Measurements from ENCODE around the gene EFCAB12.

EFCAB12 gene

DNA sequence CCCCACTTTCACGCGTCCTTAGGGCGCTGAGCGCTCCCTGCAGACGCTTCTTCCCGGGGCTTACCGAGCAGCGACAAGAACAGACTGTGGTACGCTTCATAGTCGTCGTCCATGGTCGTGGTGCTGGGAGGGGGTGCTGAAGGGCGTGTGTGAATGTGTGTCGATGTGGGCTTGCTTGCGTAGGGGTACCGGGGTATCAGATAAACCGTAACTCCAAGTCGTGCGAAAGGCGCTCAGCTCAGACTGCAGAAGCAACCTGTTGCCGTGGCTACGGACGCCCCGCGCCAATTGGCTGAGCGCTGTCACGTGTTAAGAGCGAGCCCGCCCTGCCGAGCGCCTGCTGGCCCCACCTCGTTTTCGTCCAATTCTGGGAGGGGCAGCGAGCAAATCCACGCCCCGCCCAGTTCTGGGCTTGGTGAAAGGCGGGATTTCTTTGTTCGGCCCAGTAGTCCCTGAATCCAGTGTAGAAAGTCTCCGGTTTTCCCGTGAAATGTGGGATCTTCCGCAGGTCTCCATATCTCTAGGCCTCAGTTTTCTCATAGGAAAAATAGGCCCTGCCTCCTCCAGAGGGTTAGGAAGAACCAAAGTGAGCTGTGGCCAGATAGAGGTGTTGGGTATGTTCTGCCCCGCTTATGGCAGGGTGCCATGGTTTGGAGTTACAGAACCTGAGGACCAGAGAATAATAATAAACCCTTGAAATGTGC lies at the start of gene EFCAB12:
Gene EFCAB12 (minus strand): TSS at position 261 of the 704 bp plus-strand sequence. CDS start 148 bp downstream, at position 113.
- DNase-seq, result peak; percentile 99

GRCh38 chr3:129476586-129476985 lies 48.1 kb upstream of the EFCAB12 start:
- DNase-seq, result no peak

DNA sequence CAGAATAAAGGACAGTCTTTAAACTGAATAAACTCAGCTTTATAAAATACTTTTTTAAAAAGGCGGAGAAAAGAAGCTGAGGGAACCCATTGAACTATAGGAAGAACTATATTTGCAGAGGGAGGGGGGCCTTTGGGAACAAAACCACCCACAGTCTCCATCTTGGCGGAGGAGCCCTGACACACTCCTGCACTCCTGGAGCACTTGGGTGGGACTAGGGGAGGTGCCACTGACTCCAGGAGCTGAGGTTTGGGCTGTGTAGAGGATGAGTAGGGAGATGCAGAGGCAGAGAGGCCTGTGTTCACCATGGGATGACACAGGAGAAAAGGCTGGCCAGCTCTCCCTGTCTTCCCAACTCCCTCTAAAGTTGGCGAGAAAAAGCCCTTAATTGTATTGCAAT lies 47.4 kb upstream of the EFCAB12 start:
- no peak for DNase-seq

- DNase-seq, result no peak
Observed at GRCh38 chr3:129474984-129475804, 46.8 kb upstream of the EFCAB12 start.

- no peak for DNase-seq
Observed at GRCh38 chr3:129473769-129474152, 45.3 kb upstream of the EFCAB12 start.

DNA sequence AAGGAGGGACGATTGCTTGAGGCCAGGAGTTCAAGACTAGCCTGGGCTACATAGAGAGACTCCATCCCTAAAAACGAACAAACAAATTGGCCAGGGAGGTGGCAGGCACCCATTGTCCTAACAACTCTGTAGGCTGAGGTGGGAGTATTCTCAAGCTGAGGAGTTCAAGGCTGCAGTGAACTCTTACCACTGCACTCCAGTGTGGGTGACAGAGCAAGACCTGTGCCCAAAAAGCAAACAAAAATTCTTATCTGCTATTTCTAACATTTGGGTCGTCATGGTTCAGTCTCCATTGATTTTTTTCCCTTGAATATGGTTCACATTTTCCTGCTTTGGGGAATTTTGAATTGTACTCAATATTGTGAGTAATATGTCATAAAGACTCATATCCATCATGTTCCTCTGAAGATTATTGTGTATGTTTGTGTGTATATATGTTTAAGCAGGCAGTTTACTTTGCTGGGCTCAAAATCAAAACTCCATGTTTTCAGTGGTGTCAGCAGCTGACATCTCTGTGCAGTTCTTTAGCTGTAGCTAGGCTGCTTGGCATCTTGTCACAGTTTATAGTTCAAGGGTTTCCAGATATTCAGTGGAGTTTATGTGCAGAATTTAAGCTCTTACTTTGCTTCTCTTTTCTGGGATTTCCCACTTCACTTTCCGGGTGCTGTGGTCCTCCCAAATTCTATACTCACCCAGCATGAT lies 44.8 kb upstream of the EFCAB12 start:
- DNase-seq, result no peak

DNA sequence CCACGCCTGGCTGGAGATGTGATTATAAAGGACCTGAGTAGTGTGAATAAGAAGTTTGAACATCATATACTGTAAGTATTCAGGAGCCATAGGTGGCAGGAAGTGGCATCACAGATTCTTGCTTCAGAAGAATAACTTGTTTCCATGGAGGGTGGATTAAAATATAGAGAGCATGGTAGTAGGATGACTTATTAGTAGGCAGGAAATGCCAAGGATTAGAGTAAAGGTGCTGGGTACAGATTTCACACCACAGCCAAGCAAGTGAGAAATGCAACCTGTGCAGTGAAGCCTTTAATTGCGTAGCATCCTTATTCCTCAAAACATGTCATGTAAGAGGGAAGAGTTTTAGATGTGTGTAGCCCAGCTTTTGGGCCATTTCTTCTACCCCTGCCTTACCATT lies 42.4 kb upstream of the EFCAB12 start:
- DNase-seq, result no peak

DNA sequence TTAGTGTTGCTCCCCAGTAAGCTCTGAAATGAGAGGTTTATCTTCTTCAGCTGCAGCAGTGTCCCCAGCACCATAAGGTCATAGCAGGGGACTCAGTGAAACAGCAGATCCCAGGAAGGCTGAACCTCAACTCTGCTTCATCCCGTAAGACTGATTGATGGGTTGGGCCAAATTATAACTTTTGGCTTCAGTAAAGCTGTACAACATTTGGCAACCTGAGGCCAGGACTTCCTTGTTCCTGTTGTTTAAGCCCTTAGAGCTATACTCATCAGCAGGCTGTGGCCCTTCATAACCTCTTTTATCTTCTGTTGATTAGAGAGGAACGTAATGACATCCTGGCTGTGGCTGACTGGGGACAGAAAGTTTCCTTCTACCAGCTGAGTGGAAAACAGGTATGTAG lies 40.6 kb upstream of the EFCAB12 start:
- DNase-seq, result no peak

DNA sequence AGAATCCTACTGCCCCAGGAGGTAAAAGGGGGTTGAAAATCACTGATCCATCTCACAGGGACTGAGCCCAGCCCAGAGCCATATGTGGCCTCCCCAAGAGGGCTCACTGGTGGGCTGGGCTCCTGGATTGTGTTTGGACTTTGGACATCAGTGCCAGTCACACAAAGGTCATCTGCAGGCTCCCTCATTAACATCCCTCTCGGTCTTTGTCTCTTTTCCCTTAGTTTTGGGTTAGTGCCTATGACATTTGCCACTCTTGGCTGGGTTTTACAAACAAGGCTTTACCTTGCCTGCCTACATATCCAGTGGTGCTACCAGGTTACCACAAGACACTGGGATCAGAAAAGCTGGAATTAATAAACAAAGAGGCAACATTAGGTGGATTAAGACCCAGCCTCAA lies 39.5 kb upstream of the EFCAB12 start:
- no peak for DNase-seq

DNA sequence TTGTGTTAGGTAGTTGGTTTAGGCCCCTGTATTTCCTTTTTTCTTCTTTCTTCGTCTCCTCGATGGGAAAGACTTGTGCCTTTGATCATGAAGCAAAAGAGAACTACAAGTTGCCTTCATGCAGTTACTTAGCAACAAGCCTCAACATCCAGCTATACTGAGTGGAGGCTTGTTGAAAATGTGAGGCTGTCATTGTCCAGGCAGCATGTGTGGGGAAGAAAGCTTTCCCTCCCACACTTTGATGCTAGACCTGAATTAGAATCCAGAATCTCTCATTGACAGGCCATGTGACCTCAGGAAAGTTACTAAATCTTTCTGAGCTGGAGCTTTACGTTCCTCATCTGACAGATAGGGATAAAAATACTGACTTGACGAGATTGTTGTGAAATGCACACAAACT lies 35.3 kb upstream of the EFCAB12 start:
- no peak for DNase-seq

GRCh38 chr3:129463094-129463493 lies 34.7 kb upstream of the EFCAB12 start:
- DNase-seq, result no peak

- DNase-seq, result no peak
Observed at GRCh38 chr3:129462361-129462968, 34.0 kb upstream of the EFCAB12 start.

- DNase-seq, result no peak
Observed at GRCh38 chr3:129461461-129462146, 33.2 kb upstream of the EFCAB12 start.

GRCh38 chr3:129461022-129461421 lies 32.6 kb upstream of the EFCAB12 start:
- DNase-seq, result no peak

DNA sequence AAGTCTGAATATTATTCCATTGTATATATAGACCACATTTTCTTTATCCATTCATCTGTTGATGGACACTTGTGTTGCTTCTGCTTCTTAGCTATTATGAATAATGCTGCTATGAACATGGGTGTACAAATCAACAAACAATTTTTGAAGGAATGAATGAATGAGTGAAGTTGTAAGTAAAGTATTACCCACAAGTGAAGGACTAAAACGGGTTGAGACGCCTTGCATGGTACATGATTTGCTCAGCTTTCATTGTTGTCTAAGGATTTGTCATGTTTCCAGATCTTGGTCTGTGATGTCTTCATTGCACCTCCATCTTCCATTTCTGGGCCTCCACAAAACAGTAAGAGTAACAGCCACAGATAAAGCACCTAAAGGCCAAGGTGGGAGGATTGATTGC lies 32.1 kb upstream of the EFCAB12 start:
- no peak for DNase-seq

GRCh38 chr3:129460155-129460554 lies 31.7 kb upstream of the EFCAB12 start:
- no peak for DNase-seq

- no peak for DNase-seq
Observed at GRCh38 chr3:129453732-129454131, 25.3 kb upstream of the EFCAB12 start.

DNA sequence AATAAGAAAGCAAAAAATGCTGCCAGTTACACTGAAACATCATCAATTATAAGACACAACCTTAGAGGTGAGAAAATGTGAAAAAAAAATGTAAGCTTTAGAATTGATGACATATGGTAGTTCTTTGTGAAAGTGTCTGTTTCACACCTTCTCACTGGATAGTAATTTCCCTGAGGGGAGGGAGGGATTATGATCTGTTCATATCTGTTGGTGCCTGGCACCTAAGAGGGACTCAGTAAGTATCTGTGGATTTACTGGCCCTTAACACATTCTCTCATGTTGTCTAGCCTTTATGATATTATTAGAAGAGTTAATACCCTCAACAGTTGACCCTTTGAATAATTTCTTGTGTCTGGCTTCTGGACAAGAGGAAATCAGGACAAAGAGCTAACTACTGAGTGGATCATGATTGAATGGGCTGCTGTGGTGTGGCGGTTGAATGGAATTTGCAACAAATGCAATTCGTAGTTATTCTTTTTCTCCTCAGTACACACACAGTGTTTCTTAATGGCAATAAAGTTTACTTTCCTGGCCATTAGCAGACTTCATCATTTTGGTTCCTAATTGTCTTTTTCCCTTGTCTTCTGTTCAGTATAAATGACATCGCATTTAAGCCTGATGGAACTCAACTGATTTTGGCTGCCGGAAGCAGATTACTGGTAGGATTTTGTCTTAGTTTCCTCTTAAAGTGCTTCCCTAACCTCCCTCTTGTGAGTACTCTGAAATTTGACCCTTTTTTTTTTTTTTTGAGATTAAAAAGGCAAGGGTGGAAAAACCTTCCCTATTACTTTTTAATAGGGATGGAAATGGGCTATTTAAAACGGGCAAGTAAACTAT lies 21.1 kb upstream of the EFCAB12 start:
- no peak for DNase-seq

- no peak for DNase-seq
Observed at GRCh38 chr3:129448186-129448895, 19.9 kb upstream of the EFCAB12 start.

DNA sequence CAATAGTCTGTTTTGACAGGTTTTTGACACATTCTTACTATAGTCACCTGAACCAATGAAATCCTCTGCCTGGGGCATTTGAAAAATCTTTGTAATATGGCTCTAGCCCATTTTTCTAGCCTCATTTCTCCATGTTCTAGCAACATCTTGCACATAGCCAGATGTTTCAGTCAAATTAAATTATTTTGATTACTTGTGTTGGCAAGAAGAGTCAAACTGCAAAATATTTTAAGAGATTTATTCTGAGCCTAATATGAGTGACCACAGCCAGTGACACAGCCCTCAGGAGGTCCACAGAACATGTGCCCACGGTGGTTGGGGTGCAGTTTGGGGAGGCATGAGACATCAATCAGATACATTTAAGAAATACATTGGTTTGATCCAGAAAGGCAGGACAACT lies 18.5 kb upstream of the EFCAB12 start:
- DNase-seq, result no peak

GRCh38 chr3:129445471-129445870 lies 17.0 kb upstream of the EFCAB12 start:
- no peak for DNase-seq
